Measurements from ENCODE around the gene LRRC52.

DNA sequence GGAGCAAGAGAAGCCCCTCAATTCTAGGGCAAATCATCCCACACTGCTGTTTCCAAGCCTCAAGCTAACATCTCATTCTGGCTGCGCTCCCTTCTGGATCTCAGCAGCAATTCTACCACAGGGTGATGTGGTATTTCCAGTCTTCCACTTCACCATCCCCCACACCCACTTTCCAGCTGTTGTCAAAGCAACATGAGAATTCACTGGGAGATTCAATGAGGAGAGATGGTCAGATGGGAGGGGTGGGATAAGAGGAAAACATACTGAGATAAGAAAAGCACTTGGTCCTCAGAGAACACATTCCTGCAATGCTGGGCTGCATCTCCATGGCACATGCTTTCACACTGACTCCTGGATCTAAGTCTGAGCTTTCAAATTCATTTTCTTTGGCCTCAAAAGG, 47.3 kb upstream of the LRRC52 start:
- TF ChIP-seq FOSB (CRISPR knock-in tag; IDR thresholded peaks at IDR 0.05), result no peak
- TF ChIP-seq POLR2A (IDR thresholded peaks at IDR 0.05; ENCODE audit: low read length), result no peak
- TF ChIP-seq MYC (IDR thresholded peaks at IDR 0.05; ENCODE audit: borderline replicate concordance, low read length), result no peak
- TF ChIP-seq, protein P1, sequence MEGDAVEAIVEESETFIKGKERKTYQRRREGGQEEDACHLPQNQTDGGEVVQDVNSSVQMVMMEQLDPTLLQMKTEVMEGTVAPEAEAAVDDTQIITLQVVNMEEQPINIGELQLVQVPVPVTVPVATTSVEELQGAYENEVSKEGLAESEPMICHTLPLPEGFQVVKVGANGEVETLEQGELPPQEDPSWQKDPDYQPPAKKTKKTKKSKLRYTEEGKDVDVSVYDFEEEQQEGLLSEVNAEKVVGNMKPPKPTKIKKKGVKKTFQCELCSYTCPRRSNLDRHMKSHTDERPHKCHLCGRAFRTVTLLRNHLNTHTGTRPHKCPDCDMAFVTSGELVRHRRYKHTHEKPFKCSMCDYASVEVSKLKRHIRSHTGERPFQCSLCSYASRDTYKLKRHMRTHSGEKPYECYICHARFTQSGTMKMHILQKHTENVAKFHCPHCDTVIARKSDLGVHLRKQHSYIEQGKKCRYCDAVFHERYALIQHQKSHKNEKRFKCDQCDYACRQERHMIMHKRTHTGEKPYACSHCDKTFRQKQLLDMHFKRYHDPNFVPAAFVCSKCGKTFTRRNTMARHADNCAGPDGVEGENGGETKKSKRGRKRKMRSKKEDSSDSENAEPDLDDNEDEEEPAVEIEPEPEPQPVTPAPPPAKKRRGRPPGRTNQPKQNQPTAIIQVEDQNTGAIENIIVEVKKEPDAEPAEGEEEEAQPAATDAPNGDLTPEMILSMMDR (IDR thresholded peaks at IDR 0.05), result no peak
- TF ChIP-seq, protein P2, sequence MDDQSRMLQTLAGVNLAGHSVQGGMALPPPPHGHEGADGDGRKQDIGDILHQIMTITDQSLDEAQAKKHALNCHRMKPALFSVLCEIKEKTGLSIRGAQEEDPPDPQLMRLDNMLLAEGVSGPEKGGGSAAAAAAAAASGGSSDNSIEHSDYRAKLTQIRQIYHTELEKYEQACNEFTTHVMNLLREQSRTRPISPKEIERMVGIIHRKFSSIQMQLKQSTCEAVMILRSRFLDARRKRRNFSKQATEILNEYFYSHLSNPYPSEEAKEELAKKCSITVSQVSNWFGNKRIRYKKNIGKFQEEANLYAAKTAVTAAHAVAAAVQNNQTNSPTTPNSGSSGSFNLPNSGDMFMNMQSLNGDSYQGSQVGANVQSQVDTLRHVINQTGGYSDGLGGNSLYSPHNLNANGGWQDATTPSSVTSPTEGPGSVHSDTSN (IDR thresholded peaks at IDR 0.05), result no peak
- TF ChIP-seq, protein P3, sequence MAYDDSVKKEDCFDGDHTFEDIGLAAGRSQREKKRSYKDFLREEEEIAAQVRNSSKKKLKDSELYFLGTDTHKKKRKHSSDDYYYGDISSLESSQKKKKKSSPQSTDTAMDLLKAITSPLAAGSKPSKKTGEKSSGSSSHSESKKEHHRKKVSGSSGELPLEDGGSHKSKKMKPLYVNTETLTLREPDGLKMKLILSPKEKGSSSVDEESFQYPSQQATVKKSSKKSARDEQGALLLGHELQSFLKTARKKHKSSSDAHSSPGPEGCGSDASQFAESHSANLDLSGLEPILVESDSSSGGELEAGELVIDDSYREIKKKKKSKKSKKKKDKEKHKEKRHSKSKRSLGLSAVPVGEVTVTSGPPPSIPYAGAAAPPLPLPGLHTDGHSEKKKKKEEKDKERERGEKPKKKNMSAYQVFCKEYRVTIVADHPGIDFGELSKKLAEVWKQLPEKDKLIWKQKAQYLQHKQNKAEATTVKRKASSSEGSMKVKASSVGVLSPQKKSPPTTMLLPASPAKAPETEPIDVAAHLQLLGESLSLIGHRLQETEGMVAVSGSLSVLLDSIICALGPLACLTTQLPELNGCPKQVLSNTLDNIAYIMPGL (CRISPR knock-in tag; IDR thresholded peaks at IDR 0.05; ENCODE audit: borderline replicate concordance), result no peak
- TF ChIP-seq CEBPB (IDR thresholded peaks at IDR 0.05), result no peak
- TF ChIP-seq POLR2AphosphoS2 (conservative IDR thresholded peaks at IDR 0.05; ENCODE audit: low read length), result no peak
- TF ChIP-seq RAD21 (conservative IDR thresholded peaks at IDR 0.05 in 1 of 2, IDR thresholded peaks at IDR 0.05 in 1 of 2), result no peak
